Neural crest cell (in vitro differentiated cells): ENCODE data around the gene NUMB. TPM values are rescaled to one million over a fixed set of nuclear protein-coding genes. Genes with fewer than 3 reads are reported as not detected.

Experiments
- DNase-seq: peaks from one replicate; pipeline ENCODE4 v3.0.0; 2021; ENCODE audit warnings: low read depth, mixed read lengths, low spot score
- H3K27ac Mint-ChIP-seq: one replicate; pipeline ENCODE4 v1.8.0; 2021; ENCODE audit warnings: mild to moderate bottlenecking, mixed read lengths; ENCODE audit not compliant: unreplicated experiment
- H3K27me3 Mint-ChIP-seq: 2 replicates; pipeline ENCODE4 v1.8.0; 2021; ENCODE audit warnings: low read depth, mild to moderate bottlenecking, mixed read lengths
- H3K36me3 Mint-ChIP-seq: 2 replicates; pipeline ENCODE4 v1.8.0; 2021; ENCODE audit warnings: low read depth, mild to moderate bottlenecking, mixed read lengths
- H3K4me1 Mint-ChIP-seq: 2 replicates; pipeline ENCODE4 v1.8.0; 2021; ENCODE audit warnings: mixed read lengths
- H3K4me3 Mint-ChIP-seq: one replicate; pipeline ENCODE4 v1.8.0; 2021; ENCODE audit warnings: mild to moderate bottlenecking, mixed read lengths
- H3K9me3 Mint-ChIP-seq: 2 replicates; pipeline ENCODE4 v1.8.0; 2021; ENCODE audit warnings: mixed read lengths
- total RNA-seq: library from RNA; stranded (reverse); gene quantifications from 2 replicates; pipeline ENCODE4 v1.2.1, GENCODE V29; 2021
- TF ChIP-seq, protein P1 (sequence below): fragments of 200-600 bp; sonication (generic); conservative IDR thresholded peaks from 2 replicates; pipeline ENCODE4 v1.5.0; 2021; ENCODE audit warnings: antibody characterized with exemption, mild to moderate bottlenecking

NUMB gene
- total RNA-seq, 1 donor from 2014 or later = 40.7 TPM

DNA sequence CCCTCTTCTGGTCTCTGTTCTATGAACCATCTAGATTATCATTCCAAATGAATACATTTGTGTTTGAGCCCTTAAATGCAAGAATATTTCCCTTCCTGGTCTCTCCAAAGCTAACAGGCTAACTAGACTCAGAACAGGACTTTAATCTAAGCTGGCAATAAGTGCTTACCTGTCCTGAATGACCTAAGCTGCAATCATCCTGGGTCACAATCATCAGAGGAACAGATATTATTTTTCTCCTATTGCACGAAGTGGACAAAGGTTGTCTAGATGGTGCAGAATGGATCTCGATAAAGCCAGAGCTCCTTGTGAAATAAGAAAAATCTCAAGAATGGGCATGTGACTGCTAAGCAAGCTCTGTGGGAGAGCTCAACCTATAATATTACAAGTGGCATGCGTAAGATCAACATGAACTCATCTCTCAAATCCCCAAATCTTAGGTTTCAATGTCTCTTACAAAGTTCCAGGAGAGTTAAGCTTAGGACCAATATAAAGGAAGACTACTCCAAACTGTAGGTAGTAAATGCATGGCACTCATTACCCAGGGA lies 10.6 kb upstream of the NUMB start:
- H3K27ac Mint-ChIP-seq = no peak overlapping the region
- TF ChIP-seq, protein P1, sequence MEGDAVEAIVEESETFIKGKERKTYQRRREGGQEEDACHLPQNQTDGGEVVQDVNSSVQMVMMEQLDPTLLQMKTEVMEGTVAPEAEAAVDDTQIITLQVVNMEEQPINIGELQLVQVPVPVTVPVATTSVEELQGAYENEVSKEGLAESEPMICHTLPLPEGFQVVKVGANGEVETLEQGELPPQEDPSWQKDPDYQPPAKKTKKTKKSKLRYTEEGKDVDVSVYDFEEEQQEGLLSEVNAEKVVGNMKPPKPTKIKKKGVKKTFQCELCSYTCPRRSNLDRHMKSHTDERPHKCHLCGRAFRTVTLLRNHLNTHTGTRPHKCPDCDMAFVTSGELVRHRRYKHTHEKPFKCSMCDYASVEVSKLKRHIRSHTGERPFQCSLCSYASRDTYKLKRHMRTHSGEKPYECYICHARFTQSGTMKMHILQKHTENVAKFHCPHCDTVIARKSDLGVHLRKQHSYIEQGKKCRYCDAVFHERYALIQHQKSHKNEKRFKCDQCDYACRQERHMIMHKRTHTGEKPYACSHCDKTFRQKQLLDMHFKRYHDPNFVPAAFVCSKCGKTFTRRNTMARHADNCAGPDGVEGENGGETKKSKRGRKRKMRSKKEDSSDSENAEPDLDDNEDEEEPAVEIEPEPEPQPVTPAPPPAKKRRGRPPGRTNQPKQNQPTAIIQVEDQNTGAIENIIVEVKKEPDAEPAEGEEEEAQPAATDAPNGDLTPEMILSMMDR = no peak
- H3K36me3 Mint-ChIP-seq = no peaks in the 10 kb centered on the region
- peaks cover 8% of the 10 kb centered on the region for H3K4me1 Mint-ChIP-seq
- no peak for DNase-seq
- no peaks in the 10 kb centered on the region for H3K9me3 Mint-ChIP-seq
- H3K4me3 Mint-ChIP-seq = no peak overlapping the region
- no peaks in the 10 kb centered on the region for H3K27me3 Mint-ChIP-seq

DNA sequence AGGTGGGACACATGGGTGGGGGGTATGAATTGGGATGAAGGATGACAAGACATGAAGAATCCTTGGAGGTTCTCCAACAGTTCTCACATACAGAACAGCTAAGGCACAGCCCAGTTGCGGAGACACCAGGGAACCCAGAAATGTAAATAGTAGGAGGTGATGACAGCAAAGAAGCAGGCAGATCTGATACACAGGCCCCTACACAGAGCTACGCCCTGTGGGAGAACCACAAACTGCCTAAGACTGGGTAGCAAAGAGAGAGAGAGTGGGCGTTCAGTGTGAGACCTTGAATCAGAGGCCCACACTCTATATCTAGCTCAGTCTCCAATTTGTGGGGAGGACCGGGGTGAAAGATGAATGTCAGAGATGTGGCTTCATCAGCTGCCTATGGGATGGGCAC lies 9.5 kb upstream of the NUMB start:
- no peaks in the 10 kb centered on the region for H3K27me3 Mint-ChIP-seq
- no peak overlapping the region for H3K4me3 Mint-ChIP-seq
- no peaks in the 10 kb centered on the region for H3K9me3 Mint-ChIP-seq
- H3K36me3 Mint-ChIP-seq = no peaks in the 10 kb centered on the region
- no peak for DNase-seq
- H3K4me1 Mint-ChIP-seq = peaks cover 8% of the 10 kb centered on the region
- no peak overlapping the region for H3K27ac Mint-ChIP-seq
- TF ChIP-seq, protein P1 = no peak

DNA sequence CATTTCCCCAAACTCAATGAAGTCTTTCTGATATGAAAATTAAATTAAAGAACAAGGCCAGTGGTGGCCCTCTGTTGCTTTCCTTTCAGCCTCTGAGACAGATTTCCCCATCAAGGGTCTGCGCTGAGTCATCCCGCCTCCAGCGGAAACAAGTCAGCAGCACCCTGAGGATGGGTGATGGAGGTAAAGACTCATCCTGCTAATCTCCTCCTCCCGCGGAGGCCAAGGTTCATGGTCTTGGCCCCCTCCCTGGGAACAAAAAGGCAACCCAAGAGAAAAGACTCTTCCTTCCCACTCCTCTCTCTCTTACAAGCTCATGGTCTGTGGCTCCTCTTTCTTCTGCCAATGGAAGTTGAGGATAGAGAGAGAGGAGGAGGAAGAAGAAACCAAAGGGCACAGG lies 9.0 kb upstream of the NUMB start:
- H3K9me3 Mint-ChIP-seq = no peaks in the 10 kb centered on the region
- H3K27ac Mint-ChIP-seq = no peak overlapping the region
- TF ChIP-seq, protein P1 = no peak
- no peak for DNase-seq
- H3K27me3 Mint-ChIP-seq = no peaks in the 10 kb centered on the region
- H3K36me3 Mint-ChIP-seq = no peaks in the 10 kb centered on the region
- peaks cover 8% of the 10 kb centered on the region for H3K4me1 Mint-ChIP-seq
- H3K4me3 Mint-ChIP-seq = no peak overlapping the region

DNA sequence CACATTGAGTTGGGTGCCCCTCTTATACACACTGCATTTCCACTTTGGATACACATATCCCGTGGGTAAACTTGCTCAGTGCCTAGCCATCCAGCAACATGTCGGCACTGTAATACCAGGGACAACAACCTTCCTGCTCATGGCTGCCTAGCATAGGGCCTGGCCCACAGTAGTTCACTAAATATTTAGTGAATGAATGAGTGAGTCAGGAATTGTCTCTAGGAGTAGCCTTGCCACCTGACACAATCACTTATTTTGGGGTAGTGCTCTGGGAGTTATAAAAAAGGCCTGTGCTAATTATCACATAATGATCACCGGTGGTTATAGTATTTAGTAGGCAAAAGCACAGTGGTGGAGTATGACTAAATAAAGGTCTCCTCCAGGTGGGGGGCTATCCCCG lies 8.5 kb upstream of the NUMB start:
- no peaks in the 10 kb centered on the region for H3K27me3 Mint-ChIP-seq
- H3K36me3 Mint-ChIP-seq = no peaks in the 10 kb centered on the region
- TF ChIP-seq, protein P1 = no peak
- no peaks in the 10 kb centered on the region for H3K9me3 Mint-ChIP-seq
- DNase-seq = no peak
- H3K27ac Mint-ChIP-seq = no peak overlapping the region
- H3K4me1 Mint-ChIP-seq = peaks cover 4% of the 10 kb centered on the region
- no peak overlapping the region for H3K4me3 Mint-ChIP-seq

DNA sequence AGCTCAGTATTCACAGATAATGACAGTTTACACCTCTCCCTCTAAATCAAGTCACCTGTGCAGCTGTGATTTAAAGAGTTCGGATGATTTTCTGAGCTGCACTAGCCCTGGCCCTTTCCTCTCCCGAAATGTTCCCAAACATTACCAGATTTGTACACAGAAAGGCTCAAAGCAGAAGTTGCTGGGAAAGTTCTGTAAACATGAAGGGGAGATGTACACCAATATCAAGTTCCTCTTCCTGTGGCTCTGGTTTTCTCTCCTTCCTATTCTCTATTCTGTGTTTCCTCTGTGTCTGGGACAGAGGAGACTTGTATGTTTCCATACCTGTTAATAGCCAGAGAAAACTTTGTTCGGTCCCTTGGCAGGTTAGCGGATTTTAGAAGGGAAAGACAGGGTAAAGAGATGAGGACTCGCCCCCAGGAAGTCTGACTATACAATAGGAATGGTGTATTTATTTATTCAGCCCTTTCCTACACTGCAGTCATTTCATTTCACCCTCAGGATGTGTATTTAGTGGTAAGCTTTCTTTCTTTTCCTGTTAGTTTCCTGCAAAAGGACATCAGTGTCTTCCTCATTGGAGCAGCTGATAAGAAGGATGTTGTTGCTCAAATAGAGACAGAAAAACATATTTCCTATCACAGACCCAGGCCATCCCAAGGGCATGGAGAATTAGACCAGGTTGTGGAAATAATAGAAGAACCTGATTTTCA lies 7.6 kb upstream of the NUMB start:
- Mint-ChIP-seq H3K36me3 (no peaks in the 10 kb centered on the region), H3K4me3 (no peak overlapping the region), H3K27ac (no peak overlapping the region), H3K27me3 (no peaks in the 10 kb centered on the region), H3K9me3 (no peaks in the 10 kb centered on the region), H3K4me1 (peaks cover 4% of the 10 kb centered on the region)
- no peak for DNase-seq
- TF ChIP-seq, protein P1 = no peak
